ENCODE measurements around the gene PTX3.

PTX3 gene

DNA sequence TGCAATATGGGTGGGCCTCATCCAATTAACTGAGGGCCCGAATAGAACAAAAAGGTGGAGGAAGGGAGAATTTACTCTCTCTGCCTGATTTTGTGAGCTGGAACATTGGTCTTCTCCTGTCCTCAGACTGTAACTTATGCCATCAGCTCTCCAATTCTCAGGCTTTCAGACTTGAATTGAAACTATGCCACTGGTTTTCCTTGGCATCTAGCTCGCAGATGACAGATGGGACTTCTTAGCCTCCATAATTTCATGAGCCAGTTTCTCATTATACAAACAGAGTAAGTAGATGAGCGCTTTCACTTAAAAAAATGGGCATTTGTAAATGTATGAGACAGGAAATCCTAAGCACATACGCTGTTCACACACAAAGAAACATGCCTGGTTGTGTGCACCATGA, 8.7 kb upstream of the PTX3 start:
- DNase-seq: no peak

DNA sequence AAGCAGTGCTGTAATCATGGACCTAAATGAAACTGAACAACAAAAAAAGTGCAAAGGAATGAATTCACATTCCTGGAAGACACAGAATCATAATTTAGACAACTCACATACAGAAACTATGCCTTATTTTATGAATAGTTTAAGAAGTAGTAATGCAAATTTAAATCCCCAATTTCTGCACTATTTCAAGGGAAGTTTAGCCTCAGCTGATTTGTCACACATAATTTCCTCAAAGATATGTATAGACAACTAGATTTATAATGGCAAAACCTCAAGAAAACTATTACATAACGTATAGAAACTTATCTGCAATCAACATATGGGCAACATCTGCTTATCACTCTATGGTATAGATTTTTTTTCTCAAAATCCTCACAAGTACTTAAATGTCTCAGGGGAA, 7.8 kb upstream of the PTX3 start:
- no peak for DNase-seq

DNA sequence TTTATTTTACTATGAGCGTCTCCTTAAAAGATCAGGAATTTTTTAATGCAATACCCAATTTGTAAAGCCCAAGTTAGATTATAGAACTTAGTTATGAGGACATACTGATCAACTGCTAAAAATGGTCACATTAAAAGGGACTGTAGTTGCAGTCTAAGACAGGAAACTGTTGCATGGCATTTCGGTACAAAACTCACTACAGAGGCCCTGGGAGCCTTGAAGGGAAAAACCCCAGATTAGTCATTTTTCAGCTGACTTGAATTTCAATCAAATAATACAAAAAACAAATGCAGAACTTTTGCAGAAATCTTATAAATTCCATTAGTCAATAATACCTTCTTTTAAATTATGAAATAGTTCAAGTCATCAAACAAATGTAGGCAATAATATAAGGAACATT, 6.9 kb upstream of the PTX3 start:
- DNase-seq: no peak

DNA sequence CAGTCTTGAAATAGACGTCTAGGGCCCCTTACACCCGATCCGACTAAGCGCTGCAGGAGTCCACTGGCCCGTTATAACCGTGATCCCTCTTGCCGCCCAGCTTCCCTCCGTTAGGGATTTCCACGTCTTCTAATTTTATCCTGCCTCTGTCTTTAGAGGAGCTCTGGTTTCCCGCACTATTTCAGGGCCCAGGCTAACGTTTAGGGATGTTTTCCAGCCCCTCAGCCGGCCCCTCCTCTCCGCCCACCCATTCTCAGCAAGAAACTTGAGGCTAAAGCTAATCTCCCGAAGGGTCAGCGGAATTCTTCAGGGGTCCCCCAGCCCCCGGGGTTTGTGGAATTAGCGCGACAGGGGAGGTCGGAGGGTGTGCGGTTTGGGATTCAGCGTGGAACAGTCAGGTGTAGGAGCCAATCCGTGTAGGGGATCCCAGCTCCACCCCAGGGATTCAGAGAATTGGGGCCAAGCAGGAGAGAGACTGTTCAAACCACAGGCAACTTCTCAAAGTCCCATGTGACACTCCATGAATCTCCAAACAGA, 1.6 kb downstream of the PTX3 start:
- peak; percentile 19 for DNase-seq

DNA sequence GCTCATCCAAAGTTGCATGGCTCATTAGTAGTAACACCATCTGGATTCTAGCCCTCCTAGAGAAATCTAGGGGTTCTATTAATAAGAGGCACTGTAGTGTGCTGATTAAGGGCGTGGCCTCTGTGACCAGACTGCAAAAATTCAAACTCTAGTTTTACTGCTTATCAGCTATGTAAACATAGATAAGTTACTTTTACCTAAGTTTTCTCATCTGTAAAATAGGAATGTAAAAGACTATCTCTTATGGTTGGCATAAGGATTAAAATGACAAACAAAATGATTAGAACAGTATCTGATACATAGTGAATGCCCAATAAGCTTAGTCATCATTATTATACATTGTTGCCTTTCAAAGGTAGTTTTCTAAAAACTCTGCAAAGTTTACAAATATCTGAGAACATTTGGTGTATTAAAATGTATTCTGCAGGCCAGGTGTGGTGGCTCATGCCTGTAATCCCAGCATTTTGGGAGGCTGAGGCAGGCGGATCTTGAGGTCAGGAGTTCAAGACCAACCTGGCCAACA, 4.5 kb downstream of the PTX3 start:
- no peak for DNase-seq

DNA sequence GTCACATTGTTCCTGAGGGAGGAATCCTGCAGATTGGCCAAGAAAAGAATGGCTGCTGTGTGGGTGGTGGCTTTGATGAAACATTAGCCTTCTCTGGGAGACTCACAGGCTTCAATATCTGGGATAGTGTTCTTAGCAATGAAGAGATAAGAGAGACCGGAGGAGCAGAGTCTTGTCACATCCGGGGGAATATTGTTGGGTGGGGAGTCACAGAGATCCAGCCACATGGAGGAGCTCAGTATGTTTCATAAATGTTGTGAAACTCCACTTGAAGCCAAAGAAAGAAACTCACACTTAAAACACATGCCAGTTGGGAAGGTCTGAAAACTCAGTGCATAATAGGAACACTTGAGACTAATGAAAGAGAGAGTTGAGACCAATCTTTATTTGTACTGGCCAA, 6.1 kb downstream of the PTX3 start:
- no peak for DNase-seq

DNA sequence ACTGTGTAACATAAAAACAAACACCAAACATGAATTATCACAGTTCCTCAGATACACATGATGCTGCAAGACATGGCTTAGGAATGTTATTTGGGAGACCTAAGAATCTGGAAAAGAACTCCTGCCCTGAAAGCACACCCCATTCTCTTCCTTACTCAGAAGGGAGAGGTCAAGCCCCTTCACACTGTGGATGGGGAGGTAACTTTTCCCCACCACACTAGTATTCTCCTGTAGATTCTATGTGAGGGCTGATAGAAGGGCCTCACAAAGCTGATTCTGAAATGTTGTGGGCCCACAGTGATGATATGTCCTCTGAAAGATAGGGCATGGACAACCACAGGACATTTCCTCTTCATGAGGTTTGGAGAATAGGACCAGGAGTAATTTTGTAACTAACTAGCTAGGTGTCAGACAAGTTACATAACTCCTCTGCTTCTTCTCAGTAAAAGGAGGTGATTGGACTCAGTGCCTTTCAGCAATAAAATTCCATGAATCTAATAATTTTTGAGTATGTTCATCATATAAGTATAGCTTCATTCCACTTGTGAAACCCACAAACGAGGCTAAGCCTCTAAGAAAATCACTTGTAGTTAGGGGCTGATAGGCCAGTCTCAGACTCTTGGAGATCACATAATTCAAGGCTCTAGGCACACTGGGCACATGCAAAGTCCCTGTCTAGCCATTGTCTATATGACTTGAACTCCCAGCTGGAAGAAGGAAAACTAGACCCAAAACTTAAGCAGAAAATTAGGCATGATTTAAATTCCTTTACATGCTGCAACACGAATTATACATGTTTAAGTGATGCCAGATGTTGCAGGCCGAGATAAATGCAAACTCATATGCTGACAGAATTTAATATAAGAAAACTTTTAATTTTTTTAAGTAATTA, 7.5 kb downstream of the PTX3 start:
- no peak for DNase-seq

DNA sequence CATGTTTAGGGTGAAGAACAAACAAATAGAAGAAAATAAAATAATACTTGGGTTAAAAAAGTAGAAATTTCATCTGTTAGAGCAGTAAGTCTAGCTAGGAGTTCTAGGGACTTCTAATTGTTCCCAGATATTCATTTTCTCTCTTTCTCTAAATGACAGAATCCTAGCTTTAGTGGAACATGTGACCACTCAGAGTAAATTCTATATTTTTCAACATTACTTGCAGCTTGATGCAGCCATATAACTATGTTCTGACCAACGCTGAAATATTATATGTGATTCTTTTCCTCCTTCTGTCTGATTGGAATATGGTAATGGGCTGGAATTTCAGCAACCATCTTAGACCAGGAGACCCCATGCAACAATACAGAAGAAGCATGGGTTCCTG, 8.1 kb downstream of the PTX3 start:
- no peak for DNase-seq

DNA sequence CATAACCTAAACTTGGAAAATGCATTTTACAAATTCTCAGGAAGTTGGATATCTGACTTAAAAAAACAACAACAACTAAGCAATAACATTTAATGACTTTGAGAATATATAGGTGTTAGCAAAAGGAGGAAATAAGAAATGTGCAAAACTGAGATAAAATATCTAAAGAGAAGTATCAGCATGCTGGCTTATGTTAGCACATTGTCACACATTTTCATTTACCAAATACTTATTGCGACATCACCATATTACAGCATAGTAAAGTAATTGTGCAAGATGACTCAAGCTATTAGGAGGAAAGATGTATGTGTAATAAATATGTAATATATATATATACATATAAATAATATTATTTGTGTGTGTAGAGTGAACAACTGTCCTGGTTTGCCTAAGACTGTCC, 9.2 kb downstream of the PTX3 start:
- DNase-seq: no peak

DNA sequence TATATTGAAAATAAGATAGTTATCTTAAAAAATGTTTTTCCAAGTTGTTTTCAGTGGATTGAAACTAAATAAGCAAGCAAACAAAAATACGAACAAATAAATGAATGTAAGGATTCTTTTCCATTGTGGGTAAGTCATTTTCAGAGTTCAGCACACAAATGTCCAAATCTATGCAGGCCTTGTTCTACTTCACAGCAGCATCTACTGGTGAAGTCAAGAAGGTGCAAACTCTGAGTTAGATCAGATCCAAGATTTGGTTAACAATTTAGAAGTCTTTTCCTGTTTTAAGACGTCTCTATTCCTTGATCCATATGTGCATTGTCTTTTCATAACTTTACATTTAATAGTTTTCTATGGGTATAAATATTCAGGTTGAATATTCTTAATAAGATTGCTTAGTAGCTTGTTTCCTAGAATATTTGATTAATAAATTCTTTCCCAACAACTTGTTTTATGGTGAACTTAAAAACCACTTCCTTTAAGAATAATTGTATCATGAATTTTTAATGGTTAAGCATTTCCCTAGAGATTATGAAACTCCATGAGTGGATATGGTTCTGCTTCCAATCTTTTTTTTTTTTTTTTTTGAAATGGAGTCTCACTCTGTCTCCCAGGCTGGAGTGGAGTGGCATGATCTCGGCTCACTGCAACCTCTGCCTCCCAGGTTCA, 10.5 kb downstream of the PTX3 start:
- no peak for DNase-seq

DNA sequence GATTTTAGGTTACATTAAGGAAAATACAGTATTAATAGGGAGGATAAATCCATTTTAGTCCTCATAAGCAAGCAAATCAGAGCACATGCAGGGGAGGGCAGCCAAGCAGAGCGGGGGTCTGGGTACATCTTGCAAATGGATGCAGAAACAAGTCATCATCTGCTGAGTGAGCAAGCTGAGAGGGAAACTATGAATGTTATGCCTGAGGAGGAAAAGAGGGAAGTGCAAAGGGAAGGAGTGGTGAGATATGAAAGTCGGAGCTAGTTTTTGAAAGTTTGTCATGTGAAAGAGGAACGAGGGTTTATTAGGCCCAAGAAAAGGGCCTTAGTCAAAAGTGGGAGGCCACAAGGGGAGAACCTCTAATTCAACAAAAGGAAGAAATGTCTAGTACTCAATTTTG, 15.4 kb downstream of the PTX3 start:
- DNase-seq: no peak

DNA sequence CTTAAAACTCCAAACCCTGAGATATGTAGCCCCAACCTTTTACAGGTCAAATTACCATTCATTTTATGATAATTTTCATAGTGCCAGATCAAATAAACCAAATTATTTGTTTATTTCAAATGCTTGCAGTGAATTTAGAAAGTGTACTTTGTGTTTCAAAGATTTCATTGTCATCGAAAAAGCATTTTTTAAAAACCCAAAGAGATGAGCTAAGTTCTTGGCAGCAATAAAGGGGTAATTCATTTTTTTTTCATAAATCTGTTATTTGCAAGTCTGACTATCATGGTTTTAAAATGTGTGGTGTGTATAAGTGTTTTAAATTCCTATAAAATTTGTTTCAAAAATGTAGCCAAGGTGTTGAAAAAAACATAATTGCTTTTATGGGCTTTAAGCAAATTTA, 17.2 kb downstream of the PTX3 start:
- DNase-seq: no peak

DNA sequence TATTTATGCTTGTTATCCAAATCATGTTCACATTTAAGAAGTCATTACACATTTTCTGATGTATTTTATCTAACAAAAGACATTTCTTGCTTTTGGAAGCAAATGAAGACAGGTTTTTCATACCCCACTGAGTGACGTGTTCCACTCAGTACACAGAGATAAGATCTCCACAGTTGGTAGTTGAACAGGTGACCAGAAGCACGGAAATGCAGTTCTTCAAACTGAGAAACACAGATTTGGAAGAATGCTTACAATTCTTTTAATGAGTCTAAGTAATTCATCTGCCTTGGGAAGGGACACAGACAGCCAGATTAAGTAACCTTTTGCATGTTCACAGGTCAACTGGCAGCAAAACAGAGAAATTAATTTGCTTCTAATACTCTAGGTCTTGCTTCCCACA, 23.1 kb downstream of the PTX3 start:
- no peak for DNase-seq

DNA sequence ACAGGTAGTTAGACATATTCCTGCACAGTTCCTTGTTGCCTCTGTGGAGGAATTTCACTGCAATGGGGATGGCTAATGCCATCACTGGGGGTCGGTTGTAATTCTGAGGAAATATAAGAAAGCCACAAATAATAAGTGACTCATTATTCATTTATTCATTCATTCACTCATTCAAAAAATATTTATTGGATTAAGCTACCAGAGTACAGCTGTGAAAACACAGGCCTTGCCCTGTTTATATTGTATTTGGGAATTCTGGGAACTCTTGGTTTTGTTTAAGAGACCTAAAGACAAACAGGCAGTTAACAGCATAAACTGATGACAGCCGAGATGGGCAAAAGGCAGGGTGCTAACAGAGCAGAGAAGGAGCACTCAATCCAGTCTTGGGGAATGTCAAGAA, 23.6 kb downstream of the PTX3 start:
- DNase-seq: no peak

DNA sequence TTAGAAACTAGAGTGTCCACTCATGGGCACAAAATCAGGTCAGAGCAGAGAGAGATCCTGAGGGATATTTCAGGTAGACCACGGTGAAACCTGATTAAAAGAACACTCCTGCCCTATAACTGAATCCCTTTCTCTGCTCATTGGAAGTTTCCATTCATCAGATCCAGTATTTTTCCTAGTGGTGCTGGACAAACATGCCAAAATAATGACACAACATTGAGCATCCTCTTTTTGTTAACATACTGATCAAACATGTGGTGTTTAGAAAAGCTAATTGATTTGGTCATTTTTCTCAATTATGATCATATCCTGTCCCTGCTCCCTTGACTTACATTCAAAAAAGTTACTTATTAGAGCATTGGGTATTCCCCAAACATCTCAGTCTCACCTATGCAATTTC, 27.2 kb downstream of the PTX3 start:
- DNase-seq: no peak

DNA sequence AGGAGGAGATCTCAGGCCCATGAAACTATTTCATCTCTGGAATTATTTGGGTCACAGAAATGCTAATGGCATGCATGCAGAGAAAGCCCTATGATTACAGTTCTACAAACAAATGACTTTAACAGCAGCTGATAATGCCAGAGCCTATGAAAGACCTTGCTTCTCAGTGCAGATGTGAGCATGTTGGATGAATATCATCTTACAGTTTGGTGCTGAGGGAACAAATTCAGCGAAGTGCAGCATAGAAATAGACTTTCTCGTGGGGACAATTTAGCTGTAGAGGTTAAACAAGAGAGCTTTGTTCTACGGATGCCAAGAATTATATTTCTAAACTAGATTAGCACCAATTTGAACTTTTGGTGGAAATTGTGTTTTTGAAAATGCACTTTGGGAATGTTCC, 27.7 kb downstream of the PTX3 start:
- DNase-seq: no peak

DNA sequence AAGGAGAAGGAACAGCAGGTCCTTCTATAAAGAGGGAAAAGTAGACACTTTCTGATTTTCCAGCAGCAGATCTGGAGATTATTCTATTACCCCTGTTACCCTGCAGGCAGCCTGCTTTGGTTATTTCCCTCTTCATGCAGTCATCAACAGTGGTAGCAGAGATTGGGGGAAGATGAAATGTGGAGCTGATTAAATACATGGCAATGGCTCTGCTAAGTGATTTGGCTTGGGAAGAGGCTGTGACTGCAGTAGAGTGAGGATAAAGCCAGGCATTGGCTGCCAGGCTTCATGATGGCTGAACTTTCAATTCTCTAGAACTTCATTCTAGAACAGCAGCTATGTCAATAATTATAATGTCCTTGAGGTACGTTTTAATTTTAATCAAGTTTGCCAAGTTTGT, 29.1 kb downstream of the PTX3 start:
- no peak for DNase-seq

DNA sequence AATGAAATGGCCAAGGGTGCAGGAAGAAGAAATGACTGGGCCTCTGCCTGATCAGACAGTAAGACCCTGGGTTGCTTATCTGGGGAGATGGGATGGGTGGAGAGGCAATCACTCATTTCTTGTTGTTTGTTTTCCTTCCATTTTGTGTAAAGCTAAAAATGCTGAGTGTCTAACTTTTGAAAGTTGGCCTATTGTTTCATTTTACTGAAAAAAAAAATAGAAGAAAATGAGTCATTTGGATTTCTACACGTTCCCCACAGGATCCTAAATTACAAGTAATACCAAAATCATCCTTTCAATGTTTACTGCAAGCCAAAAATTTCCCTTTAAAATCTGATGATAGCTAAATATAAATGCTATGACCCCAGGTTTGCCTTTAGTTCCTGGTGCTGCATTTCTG, 30.6 kb downstream of the PTX3 start:
- DNase-seq: no peak

DNA sequence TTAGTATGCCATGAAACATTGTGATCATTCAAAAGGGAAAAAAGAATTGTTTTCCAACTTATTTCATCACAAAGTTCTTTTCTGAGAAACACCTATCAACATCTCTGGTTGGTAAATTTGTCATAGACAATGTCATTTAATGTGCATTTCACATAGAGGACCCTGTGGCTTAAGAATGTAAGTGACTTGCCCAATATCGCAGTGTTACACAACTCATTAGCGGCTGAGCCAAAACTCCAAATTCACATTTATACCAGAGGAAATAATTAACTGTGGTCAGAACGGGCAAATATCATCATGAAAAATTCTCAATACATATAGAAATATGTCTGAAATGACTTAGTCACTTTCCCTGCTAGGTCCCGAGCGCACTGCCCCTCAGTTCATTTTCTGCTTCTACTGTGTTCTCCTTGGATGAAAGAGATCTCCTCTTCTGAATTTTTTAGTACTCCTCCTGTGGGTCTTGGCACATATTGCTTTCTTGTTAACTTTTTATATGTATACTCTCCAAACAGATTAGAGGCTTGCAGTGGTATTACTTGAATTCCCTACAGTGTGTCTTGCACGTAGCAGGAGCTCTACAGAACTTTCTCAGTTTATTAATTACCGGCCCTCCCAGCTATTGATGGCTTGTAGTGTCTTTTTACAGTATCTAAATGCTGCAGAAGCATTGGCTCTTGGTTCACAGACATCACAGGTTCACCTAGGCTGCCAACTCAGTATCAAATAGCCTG, 33.1 kb downstream of the PTX3 start:
- no peak for DNase-seq

DNA sequence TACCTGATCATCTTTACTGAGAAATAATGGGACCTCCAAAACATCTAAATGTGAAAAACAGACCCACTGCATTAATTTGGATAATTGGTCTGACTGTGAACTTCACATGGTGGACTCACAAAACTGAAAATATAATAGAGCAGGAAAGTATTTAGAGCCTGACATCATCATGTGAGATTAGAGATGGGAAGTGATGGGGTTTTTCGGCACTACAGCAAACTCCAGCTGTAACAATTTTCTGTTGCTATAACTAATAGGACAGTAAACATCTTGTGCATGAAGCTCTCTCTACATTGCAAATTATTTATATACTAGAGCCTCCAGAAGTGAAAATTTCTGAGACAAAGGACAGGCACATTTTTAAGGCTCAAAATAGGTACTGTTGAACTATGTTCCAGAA, 34.4 kb downstream of the PTX3 start:
- DNase-seq: no peak

DNA sequence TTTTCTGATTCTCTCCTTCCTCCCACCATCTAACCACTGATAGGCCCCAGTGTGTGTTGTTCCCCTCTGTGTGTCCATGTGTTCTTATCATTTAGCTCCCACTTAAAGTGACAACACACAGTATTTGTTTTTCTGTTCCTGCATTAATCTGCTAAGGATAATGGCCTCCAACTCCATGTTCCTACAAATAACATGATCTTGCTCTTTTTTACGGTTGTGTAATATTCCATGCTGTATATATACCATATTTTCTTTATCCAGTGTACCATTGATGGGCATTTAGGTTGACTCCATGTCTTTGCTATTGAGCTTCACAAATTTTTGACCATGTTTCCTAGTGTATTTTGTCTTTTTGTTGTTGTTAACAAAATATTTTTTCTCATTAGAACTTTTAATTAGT, 36.0 kb downstream of the PTX3 start:
- no peak for DNase-seq

DNA sequence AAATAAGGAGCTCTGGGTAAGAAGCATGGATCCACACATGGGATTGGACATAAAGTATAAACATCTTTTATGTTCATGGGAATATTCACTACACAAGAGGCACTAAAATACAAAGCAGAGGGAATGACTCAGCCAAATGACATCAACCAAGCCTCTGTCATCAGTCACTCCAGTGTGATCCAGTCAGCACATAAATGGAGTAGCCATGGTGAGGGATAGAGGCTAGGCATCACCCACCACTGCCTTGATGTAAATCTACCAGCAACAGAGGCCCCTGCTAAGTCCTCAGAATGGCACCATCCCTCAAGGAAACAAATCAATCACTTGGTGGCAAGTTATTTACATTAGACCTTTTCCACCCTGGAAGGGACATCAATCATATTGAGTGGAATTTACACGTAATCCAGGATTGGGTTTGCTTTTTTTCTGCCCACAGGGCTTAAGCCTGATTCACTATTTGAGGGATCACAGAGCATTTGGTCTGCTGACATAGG, 39.3 kb downstream of the PTX3 start:
- DNase-seq: no peak

DNA sequence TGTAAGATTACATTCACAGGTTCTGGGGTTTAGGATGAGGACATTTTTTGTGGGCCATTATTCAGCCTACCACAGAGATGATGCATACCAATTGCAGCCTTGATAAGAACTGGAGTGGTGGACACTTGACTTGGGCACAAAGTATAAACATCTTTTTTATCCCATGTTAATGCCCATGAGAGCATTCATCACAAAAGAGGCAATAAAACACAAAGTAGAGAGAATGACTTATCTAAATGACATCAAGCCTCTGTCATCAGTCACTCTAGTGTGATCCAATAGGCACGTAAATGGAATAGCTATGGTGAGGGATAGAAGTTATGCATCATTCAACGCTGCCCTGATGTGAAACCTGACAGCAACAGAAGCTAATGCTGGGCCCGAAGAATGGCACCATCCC, 40.8 kb downstream of the PTX3 start:
- no peak for DNase-seq

Data from NCI-H345 (cell line).